Neutrophil (primary cell): ENCODE measurements around the gene DOCK3.
"Not testable (repeated sequence)": the region's sequence is repeated elsewhere in the genome, so short reads cannot be mapped to it uniquely, and the experiment has no call there.

Source experiments
- H3K27ac ChIP-seq: fragments of 200-600 bp; sonication (generic); 2 replicates; pipeline ENCODE4 v1.5.1; 2016; ENCODE audit warnings: mild to moderate bottlenecking, moderate library complexity
- H3K27me3 ChIP-seq: fragments of 200-600 bp; sonication (generic); 2 replicates; pipeline ENCODE4 v1.6.0; 2016; ENCODE audit warnings: mild to moderate bottlenecking
- H3K36me3 ChIP-seq: fragments of 200-600 bp; sonication (generic); 2 replicates; pipeline ENCODE4 v1.5.1; 2017
- H3K4me1 ChIP-seq, 2 experiments: fragments of 200-600 bp in 1 of 2; sonication (generic) in 1 of 2; 1 replicate in 1 of 2; 2 replicates in 1 of 2; pipeline versions ENCODE4 v1.5.1 to v1.6.1; 2013 to 2016; ENCODE audit warnings: low read depth in 1 of 2, low read length in 1 of 2, mild to moderate bottlenecking in 1 of 2, moderate library complexity in 1 of 2; ENCODE audit not compliant: control insufficient read depth in 1 of 2, insufficient read depth in 1 of 2
- H3K4me3 ChIP-seq, 2 experiments: fragments of 200-600 bp in 1 of 2; sonication (generic) in 1 of 2; 1 replicate in 1 of 2; 2 replicates in 1 of 2; pipeline ENCODE4 v1.5.1; 2013 to 2016; ENCODE audit warnings: low read depth in 1 of 2, low read length in 1 of 2, mild to moderate bottlenecking in 1 of 2, moderate library complexity in 1 of 2
- H3K9me3 ChIP-seq: fragments of 200-600 bp; sonication (generic); 2 replicates; pipeline ENCODE4 v1.5.1; 2016
- TF ChIP-seq, protein P1 (sequence below): fragments of 200-600 bp; sonication (generic); IDR thresholded peaks from 2 replicates; pipeline ENCODE4 v1.5.1; 2016; ENCODE audit warnings: antibody characterized with exemption

Gene DOCK3

DNA sequence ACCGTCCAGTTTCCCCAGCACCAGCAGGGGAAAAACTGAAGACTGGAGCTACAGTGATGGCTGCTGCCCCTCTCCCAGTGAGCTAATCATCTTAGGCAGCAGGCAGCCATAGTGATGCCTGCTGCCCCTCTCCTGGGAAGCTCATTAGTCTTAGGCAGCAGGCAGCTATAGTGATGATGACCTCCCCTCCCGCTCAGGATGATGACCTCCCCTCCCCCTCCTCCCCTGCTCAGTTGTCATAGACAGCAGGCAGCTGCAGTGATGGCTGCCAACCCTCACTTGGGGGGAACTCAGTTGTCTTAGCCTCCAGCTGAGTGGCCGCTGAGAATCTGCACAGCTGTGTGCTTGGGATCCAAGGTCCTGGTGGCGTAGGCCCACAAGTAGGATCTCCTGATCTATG is 629.5 kb downstream of the DOCK3 start:
- no peaks in the 10 kb centered on the region for H3K36me3 ChIP-seq
- H3K27ac ChIP-seq, result no peak overlapping the region
- TF ChIP-seq, protein P1, sequence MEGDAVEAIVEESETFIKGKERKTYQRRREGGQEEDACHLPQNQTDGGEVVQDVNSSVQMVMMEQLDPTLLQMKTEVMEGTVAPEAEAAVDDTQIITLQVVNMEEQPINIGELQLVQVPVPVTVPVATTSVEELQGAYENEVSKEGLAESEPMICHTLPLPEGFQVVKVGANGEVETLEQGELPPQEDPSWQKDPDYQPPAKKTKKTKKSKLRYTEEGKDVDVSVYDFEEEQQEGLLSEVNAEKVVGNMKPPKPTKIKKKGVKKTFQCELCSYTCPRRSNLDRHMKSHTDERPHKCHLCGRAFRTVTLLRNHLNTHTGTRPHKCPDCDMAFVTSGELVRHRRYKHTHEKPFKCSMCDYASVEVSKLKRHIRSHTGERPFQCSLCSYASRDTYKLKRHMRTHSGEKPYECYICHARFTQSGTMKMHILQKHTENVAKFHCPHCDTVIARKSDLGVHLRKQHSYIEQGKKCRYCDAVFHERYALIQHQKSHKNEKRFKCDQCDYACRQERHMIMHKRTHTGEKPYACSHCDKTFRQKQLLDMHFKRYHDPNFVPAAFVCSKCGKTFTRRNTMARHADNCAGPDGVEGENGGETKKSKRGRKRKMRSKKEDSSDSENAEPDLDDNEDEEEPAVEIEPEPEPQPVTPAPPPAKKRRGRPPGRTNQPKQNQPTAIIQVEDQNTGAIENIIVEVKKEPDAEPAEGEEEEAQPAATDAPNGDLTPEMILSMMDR, result no peak
- H3K9me3 ChIP-seq, result no peaks in the 10 kb centered on the region
- no peaks in the 10 kb centered on the region for H3K27me3 ChIP-seq
- no peaks in the 10 kb centered on the region for H3K4me1 ChIP-seq
- H3K4me3 ChIP-seq, result no peak overlapping the region

DNA sequence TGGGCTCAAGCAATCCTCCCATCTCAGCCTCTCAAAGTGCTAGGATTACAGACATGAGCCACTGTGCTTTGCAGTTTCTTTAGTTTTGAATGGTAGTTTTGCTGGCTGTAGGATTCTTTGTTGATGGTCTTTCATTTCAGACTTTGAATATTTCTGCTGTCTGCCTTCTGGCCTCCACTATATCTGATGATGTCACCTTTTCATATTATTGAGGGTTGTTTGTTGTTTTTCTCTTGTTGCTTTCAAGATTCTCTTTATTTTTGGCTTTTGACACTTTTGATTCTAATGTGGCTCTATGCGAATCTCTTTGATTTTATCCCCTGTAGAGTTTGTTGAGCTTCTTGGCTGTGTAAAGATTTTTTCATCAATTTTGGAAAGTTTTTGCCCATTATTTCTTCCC is 631.4 kb downstream of the DOCK3 start:
- Histone ChIP-seq H3K36me3 (no peaks in the 10 kb centered on the region), H3K4me1 (no peaks in the 10 kb centered on the region), H3K27me3 (no peaks in the 10 kb centered on the region), H3K4me3 (no peak overlapping the region), H3K9me3 (no peaks in the 10 kb centered on the region), H3K27ac (no peak overlapping the region)
- TF ChIP-seq, protein P1, result no peak

DNA sequence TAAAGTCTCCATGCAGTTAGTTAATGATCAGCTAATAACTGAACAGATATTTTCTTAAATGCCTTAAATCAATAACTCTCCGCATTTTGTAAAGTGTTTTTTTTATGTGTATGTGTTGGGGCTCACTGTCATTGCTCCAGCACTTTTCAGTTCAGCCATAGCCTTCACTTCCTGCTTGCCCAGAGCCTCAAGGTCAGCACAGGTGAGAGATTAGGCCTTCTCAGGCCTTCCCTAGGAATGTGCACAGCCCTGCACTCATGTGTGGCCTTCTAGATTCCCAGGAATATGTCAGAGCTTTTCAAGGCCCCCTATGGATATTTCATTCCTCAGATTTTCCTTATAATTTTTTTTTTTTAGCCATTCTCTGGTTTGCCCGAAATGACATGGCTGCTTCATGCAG is 632.7 kb downstream of the DOCK3 start:
- H3K9me3 ChIP-seq, result no peaks in the 10 kb centered on the region
- H3K27me3 ChIP-seq, result no peaks in the 10 kb centered on the region
- H3K4me1 ChIP-seq, result no peaks in the 10 kb centered on the region
- no peak overlapping the region for H3K4me3 ChIP-seq
- H3K36me3 ChIP-seq, result no peaks in the 10 kb centered on the region
- no peak overlapping the region for H3K27ac ChIP-seq
- TF ChIP-seq, protein P1, result no peak

DNA sequence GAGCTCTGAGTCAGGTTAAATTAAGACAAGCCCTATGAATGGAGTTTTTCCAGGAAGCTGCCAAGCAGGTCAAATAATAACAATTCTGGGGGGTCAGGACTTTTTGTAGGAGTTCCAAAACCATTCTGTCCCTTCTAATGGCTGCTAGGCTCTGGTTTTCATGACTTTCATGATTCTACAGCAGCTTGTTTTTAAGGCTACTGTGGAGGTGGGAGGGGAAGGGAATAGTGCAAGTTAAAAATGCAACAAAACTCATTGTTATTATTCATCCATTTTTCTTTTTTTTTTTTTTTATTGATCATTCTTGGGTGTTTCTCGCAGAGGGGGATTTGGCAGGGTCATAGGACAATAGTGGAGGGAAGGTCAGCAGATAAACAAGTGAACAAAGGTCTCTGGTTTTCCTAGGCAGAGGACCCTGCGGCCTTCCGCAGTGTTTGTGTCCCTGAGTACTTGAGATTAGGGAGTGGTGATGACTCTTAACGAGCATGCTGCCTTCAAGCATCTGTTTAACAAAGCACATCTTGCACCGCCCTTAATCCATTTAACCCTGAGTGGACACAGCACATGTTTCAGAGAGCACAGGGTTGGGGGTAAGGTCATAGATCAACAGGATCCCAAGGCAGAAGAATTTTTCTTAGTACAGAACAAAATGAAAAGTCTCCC is 633.3 kb downstream of the DOCK3 start:
- not testable (repeated sequence) for H3K27me3 ChIP-seq, H3K4me1 ChIP-seq, H3K9me3 ChIP-seq, H3K4me3 ChIP-seq, H3K36me3 ChIP-seq, H3K27ac ChIP-seq

DNA sequence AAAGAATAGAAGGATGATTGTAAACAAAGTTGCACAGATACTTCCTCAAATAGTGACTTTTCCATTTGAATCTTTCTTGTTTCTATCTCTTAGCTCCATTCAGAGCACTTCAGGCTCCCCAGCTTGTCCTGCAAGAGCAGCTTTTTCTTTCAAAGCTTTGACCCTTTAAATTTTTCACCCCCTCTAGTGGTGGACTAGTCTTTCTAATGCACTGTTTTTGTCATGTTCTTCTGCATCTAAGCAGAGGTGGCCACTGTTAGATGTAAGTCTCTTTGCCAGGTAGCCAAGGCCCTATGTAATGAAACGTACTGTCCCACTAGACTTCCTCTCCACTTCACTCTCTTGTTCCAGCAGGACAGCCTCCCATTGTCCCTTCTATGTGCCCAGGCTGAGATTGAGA is 636.3 kb downstream of the DOCK3 start:
- TF ChIP-seq, protein P1, result no peak
- no peak overlapping the region for H3K4me3 ChIP-seq
- no peaks in the 10 kb centered on the region for H3K9me3 ChIP-seq
- H3K4me1 ChIP-seq, result no peaks in the 10 kb centered on the region
- no peak overlapping the region for H3K27ac ChIP-seq
- no peaks in the 10 kb centered on the region for H3K27me3 ChIP-seq
- no peaks in the 10 kb centered on the region for H3K36me3 ChIP-seq

DNA sequence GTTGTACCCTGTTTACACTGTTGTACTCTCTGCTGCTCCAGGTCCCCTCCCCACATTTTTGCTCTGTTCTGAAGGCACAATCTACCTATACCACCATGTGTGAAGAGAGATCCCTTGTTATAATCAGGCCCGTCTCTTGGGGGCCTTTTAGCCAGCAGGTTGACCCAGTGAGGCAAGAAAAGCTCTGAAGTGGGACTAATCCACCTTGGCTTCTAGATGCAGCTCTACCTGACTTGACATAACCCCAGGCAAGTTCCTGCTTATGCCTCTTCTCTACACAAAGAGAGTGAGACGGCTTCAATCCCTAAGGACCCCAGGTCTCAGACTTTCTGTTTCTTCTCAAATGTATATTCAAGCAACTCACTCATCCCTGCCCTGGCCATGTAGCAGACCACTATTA is 653.5 kb downstream of the DOCK3 start:
- H3K4me1 ChIP-seq, result no peaks in the 10 kb centered on the region
- no peak overlapping the region for H3K4me3 ChIP-seq
- no peaks in the 10 kb centered on the region for H3K9me3 ChIP-seq
- H3K27me3 ChIP-seq, result no peaks in the 10 kb centered on the region
- no peak overlapping the region for H3K27ac ChIP-seq
- no peaks in the 10 kb centered on the region for H3K36me3 ChIP-seq
- TF ChIP-seq, protein P1, result no peak
